Fibroblast of lung (primary cell): ENCODE data around the gene NUP98. TPM values are rescaled to one million over a fixed set of nuclear protein-coding genes. Genes with fewer than 3 reads are reported as not detected.

Source experiments
- DNase-seq, 2 donors: peaks; one replicate each; pipeline versions ENCODE4 v3.0.0 to v3.0.0-alpha.2; 2010; ENCODE audit warnings: low read depth in 2 of 2
- H2AFZ ChIP-seq: 2 replicates; pipeline ENCODE4 v1.5.1; 2012; ENCODE audit warnings: low read length, control low read depth, inconsistent platforms
- H3K27ac ChIP-seq: 2 replicates; pipeline ENCODE4 v1.5.1; 2011; ENCODE audit warnings: low read length, control low read depth; ENCODE audit not compliant: insufficient read depth
- H3K27me3 ChIP-seq: 2 replicates; pipeline ENCODE4 v1.5.1; 2011; ENCODE audit warnings: mild to moderate bottlenecking, low read length; ENCODE audit not compliant: control insufficient read depth, insufficient read depth
- H3K36me3 ChIP-seq: 2 replicates; pipeline ENCODE4 v1.5.1; 2011; ENCODE audit warnings: low read length; ENCODE audit not compliant: control insufficient read depth, insufficient read depth
- H3K4me1 ChIP-seq: 2 replicates; pipeline ENCODE4 v1.5.1; 2011; ENCODE audit warnings: low read length; ENCODE audit not compliant: control insufficient read depth, insufficient read depth; ENCODE audit errors: extremely low read depth
- H3K4me2 ChIP-seq: 2 replicates; pipeline ENCODE4 v1.5.1; 2011; ENCODE audit warnings: low read length, control low read depth; ENCODE audit not compliant: insufficient read depth; ENCODE audit errors: extremely low read depth
- H3K4me3 ChIP-seq, 4 experiments: fragments of 200-600 bp in 1 of 4; sonication (generic) in 1 of 4; replicated peaks in 1 of 4; 2 replicates each; pipeline ENCODE4 v1.5.1; 2011 to 2016; ENCODE audit warnings: low read length in 4 of 4, low read depth in 3 of 4, mild to moderate bottlenecking in 3 of 4, control low read depth in 2 of 4, inconsistent platforms in 1 of 4, mixed read lengths in 1 of 4; ENCODE audit not compliant: insufficient read depth in 1 of 4; ENCODE audit errors: control extremely low read depth in 1 of 4
- H3K79me2 ChIP-seq: 2 replicates; pipeline ENCODE4 v1.5.1; 2012; ENCODE audit warnings: mild to moderate bottlenecking, low read length, inconsistent platforms; ENCODE audit not compliant: control insufficient read depth, insufficient read depth
- H3K9ac ChIP-seq: 2 replicates; pipeline ENCODE4 v1.5.1; 2011; ENCODE audit warnings: mild to moderate bottlenecking, low read length, control low read depth; ENCODE audit not compliant: insufficient read depth
- H3K9me3 ChIP-seq: 2 replicates; pipeline ENCODE4 v1.5.1; 2012; ENCODE audit warnings: low read depth, low read length; ENCODE audit not compliant: control insufficient read depth, insufficient read depth
- H4K20me1 ChIP-seq: 2 replicates; pipeline ENCODE4 v1.5.1; 2011; ENCODE audit warnings: low read length; ENCODE audit not compliant: control insufficient read depth, insufficient read depth; ENCODE audit errors: extremely low read depth
- CTCF ChIP-seq, 2 donors: IDR thresholded peaks in 1 of 2; conservative IDR thresholded peaks in 1 of 2; 1 replicate in 1 of 2; 2 replicates in 1 of 2; pipeline ENCODE4 v1.5.1; 2011 to 2012; ENCODE audit warnings: low read length in 2 of 2, control low read depth in 1 of 2, inconsistent platforms in 1 of 2, low read depth in 1 of 2, mild to moderate bottlenecking in 1 of 2
- EZH2 ChIP-seq: IDR thresholded peaks from 2 replicates; pipeline ENCODE4 v1.5.1; 2012; ENCODE audit warnings: low read length, control low read depth, mild to moderate bottlenecking; ENCODE audit errors: missing control alignments
- polyA plus RNA-seq, 2 donors: library from polyadenylated mRNA; depleted of rRNA in 1 of 2; stranded (reverse) in 1 of 2; unstranded in 1 of 2; fragments of >200 nt; gene quantifications; 2 replicates each; pipeline ENCODE4 v1.2.1, GENCODE V29; 2011 to 2012; ENCODE audit warnings: missing spikeins in 1 of 2
- total RNA-seq: library from RNA; depleted of rRNA; stranded (reverse); fragments of >200 nt; gene quantifications from 2 replicates; pipeline ENCODE4 v1.2.1, GENCODE V29; 2014

NUP98 gene
- total and polyA plus RNA-seq, 2 donors (not counting 1 experiment from before 2014, with no cell fraction given) = 60.6 to 99.6 TPM

- Histone ChIP-seq H4K20me1 (no peaks in the 10 kb centered on the region), H3K4me3 (no peak overlapping the region), H3K36me3 (peaks cover 3% of the 10 kb centered on the region), H3K9ac (no peak overlapping the region), H3K27ac (no peak overlapping the region), H3K9me3 (no peaks in the 10 kb centered on the region), H3K4me1 (peaks cover 13% of the 10 kb centered on the region), H3K4me2 (no peak overlapping the region), H3K27me3 (no peaks in the 10 kb centered on the region), H2AFZ (no peak overlapping the region), H3K79me2 (peaks cover 22% of the 10 kb centered on the region)
- DNase-seq = no peak
- TF ChIP-seq CTCF (conservative IDR thresholded peaks at IDR 0.05 in 1 of 2, IDR thresholded peaks at IDR 0.05 in 1 of 2; ENCODE audit: low read depth in 1 of 2, low read length in 2 of 2) (no peak), EZH2 (no peak)
Measured at GRCh38 chr11:3843326-3843725, 46.0 kb upstream of the NUP98 start.

DNA sequence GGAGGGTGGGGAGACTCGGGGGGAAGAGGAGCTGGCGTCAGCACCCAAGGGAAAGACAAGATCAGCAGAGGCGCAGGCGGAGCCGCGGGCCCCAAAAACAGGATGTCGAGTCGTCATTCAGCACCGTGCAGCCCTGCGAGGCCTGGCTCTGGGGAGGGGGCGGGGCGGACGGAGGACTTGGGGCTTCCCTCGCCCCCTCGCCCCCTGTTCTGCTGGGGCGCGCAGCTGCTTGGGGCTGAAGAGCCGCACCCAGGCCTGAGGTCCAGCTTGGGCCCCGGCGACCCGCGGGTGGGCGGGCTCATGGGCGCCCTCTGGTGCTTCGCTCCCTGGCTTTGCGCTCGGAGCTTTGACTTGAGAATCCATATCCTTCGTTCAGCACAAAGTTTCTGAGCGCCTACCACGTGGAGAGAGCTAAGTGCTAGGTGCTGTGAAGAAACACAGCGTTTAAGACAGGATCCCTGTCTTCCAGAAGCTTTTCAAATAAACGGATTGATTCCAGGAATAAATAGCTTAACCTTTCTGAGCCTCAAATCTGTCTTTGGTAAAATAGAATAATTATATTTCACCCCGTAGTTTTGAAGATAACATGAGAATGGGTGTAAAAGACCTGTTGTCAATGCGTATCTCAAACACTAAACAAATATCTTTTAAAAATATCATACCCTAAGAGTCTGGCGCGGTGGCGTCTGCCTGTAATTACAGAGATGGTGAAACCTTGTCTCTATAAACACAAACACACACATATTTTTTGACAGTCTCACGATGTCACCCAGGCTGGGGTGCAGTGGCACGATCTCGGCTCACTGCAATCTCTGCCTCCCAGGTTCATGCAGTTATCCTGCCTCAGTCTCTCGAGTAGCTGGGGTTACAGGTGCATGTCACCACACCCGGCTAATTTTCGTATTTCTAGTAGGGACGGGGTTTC is 44.3 kb upstream of the NUP98 start:
- Histone ChIP-seq H3K27ac (peak overlapping the region; percentile 72), H3K4me1 (peaks cover 15% of the 10 kb centered on the region), H3K9me3 (no peaks in the 10 kb centered on the region), H3K36me3 (peaks cover 3% of the 10 kb centered on the region), H3K79me2 (peaks cover 38% of the 10 kb centered on the region), H3K4me3 (peak overlapping the region; percentile 30 to 83 (median 44)), H3K27me3 (no peaks in the 10 kb centered on the region), H3K9ac (peak overlapping the region; percentile 76), H4K20me1 (no peaks in the 10 kb centered on the region), H3K4me2 (peak overlapping the region; percentile 75), H2AFZ (peak overlapping the region; percentile 44)
- DNase-seq = peak; percentile 80 to 88
- TF ChIP-seq CTCF (conservative IDR thresholded peaks at IDR 0.05 in 1 of 2, IDR thresholded peaks at IDR 0.05 in 1 of 2; ENCODE audit: low read depth in 1 of 2, low read length in 2 of 2) = peak; percentile 72 to 77
- no peak for TF ChIP-seq EZH2

DNA sequence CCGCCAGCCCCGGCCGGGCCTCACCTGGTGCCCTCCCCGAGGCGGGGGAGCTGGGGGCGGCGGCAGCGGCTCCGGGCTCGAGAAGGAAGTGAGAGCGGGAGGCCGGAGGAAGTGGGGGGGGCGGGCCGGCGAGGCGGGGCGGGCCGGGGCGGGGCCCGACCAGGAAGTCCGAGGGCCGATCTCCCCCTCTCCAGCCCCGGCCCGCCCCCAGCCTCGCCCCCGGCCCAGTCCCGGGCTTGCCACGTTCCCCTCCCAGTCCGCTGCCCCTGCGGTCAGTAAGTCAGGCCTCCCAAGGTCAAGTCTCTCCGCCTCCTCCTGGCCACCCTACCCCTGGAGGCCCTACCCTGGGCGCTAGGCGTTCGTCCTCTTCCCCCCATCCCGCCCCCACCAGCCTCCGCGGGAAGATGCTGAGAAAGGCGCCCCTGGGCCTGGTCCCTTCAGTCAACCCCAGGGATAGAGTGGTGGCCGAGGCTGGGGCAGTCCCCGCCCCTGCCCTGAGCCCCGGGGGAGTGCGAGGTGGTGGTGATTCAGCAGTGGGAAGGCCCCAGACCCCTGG is 43.6 kb upstream of the NUP98 start, which contains the start of gene RHOG:
Gene RHOG, minus strand, starts transcription at position 90 of the 556 bp plus-strand sequence. CDS start 12,821 bp downstream, outside the sequence.
- peaks cover 38% of the 10 kb centered on the region for H3K79me2 ChIP-seq

More for the DNA sequence above, 43.6 kb upstream of the NUP98 start, which contains the start of gene RHOG:
- H3K4me1 ChIP-seq = peaks cover 15% of the 10 kb centered on the region
- no peaks in the 10 kb centered on the region for H4K20me1 ChIP-seq
- H3K36me3 ChIP-seq = peaks cover 3% of the 10 kb centered on the region
- peak within 1 kb of the TSS; percentile 54 for H2AFZ ChIP-seq
- H3K27me3 ChIP-seq = no peaks in the 10 kb centered on the region
- no peaks in the 10 kb centered on the region for H3K9me3 ChIP-seq
- peak within 1 kb of the TSS; percentile 79 to 83 (median 82) for H3K4me3 ChIP-seq
- no peak for TF ChIP-seq EZH2
- TF ChIP-seq CTCF (conservative IDR thresholded peaks at IDR 0.05 in 1 of 2, IDR thresholded peaks at IDR 0.05 in 1 of 2; ENCODE audit: low read depth in 1 of 2, low read length in 2 of 2) = no peak
- H3K9ac ChIP-seq = peak within 1 kb of the TSS; percentile 76
- H3K4me2 ChIP-seq = peak within 1 kb of the TSS; percentile 96
- DNase-seq = peak; percentile 76 to 87
- H3K27ac ChIP-seq = peak within 1 kb of the TSS; percentile 72
